Kidney capillary endothelial cell (primary cell): ENCODE measurements around the gene SPTSSA.
"Not testable (repeated sequence)": the region's sequence is repeated elsewhere in the genome, so short reads cannot be mapped to it uniquely, and the experiment has no call there.

Source experiments
- DNase-seq: peaks from one replicate; pipeline ENCODE4 v3.0.0-alpha.2; 2018; ENCODE audit warnings: low spot score

The SPTSSA gene

GRCh38 chr14:34426313-34427295, 35.4 kb downstream of the SPTSSA start:
- DNase-seq, result no peak

- no peak for DNase-seq
Observed at GRCh38 chr14:34425095-34425851, 36.8 kb downstream of the SPTSSA start.

GRCh38 chr14:34424488-34424887, 37.6 kb downstream of the SPTSSA start:
- DNase-seq, result no peak

- no peak for DNase-seq
Observed at GRCh38 chr14:34423445-34423844, 38.6 kb downstream of the SPTSSA start.

- DNase-seq, result no peak
Observed at GRCh38 chr14:34420547-34421150, 41.4 kb downstream of the SPTSSA start.

GRCh38 chr14:34409721-34410120, 52.3 kb downstream of the SPTSSA start:
- DNase-seq, result no peak

- DNase-seq, result no peak
Observed at GRCh38 chr14:34407951-34408350, 54.1 kb downstream of the SPTSSA start.

GRCh38 chr14:34404416-34404815, 57.6 kb downstream of the SPTSSA start:
- DNase-seq, result no peak

- DNase-seq, result no peak
Observed at GRCh38 chr14:34403646-34404045, 58.4 kb downstream of the SPTSSA start.

- no peak for DNase-seq
Observed at GRCh38 chr14:34398024-34398423, 64.0 kb downstream of the SPTSSA start.

- DNase-seq, result no peak
Observed at GRCh38 chr14:34387974-34388516, 74.0 kb downstream of the SPTSSA start.

GRCh38 chr14:34386865-34387485, 75.1 kb downstream of the SPTSSA start:
- DNase-seq, result no peak

- not testable (repeated sequence) for DNase-seq
Observed at GRCh38 chr14:34385881-34386280, 76.2 kb downstream of the SPTSSA start.

GRCh38 chr14:34383839-34384238, 78.2 kb downstream of the SPTSSA start:
- DNase-seq, result no peak
